Smooth muscle cell of the brain vasculature (primary cell): ENCODE results near the gene DNAJC16.
A peak's percentile ranks its signal among the peaks of the same experiment; 100 is the strongest.
"Not testable (repeated sequence)": the region's sequence is repeated elsewhere in the genome, so short reads cannot be mapped to it uniquely, and the experiment has no call there.

ENCODE experiments used
- DNase-seq: peaks from one replicate; pipeline ENCODE4 v3.0.0-alpha.2; 2012; ENCODE audit warnings: low read depth, low spot score

DNAJC16 gene

GRCh38 chr1:15579683-15580047 lies 53.0 kb downstream of the DNAJC16 start:
- no peak for DNase-seq

GRCh38 chr1:15583016-15583706 lies 56.5 kb downstream of the DNAJC16 start:
- DNase-seq: no peak

- no peak for DNase-seq
Measured at GRCh38 chr1:15584489-15585363, 58.1 kb downstream of the DNAJC16 start, which contains the start of gene AGMAT. AGMAT (minus strand) TSS chr1:15585051; CDS start chr1:15584967, 84 bp downstream.

- no peak for DNase-seq
Measured at GRCh38 chr1:15592285-15592684, 65.6 kb downstream of the DNAJC16 start.

GRCh38 chr1:15595809-15596617 lies 69.4 kb downstream of the DNAJC16 start:
- no peak for DNase-seq

- DNase-seq: no peak
Measured at GRCh38 chr1:15598436-15598835, 71.8 kb downstream of the DNAJC16 start.

GRCh38 chr1:15603050-15603965 lies 76.7 kb downstream of the DNAJC16 start:
- DNase-seq: peak; percentile 89

- not testable (repeated sequence) for DNase-seq
Measured at GRCh38 chr1:15603966-15604282, 77.3 kb downstream of the DNAJC16 start.

- not testable (repeated sequence) for DNase-seq
Measured at GRCh38 chr1:15604400-15604799, 77.8 kb downstream of the DNAJC16 start.

GRCh38 chr1:15605398-15606383 lies 79.0 kb downstream of the DNAJC16 start:
- DNase-seq: no peak

GRCh38 chr1:15609631-15610030 lies 83.0 kb downstream of the DNAJC16 start:
- DNase-seq: no peak

GRCh38 chr1:15610167-15610566 lies 83.5 kb downstream of the DNAJC16 start:
- DNase-seq: no peak

GRCh38 chr1:15616373-15617172 lies 89.9 kb downstream of the DNAJC16 start:
- no peak for DNase-seq

GRCh38 chr1:15617173-15618076 lies 90.8 kb downstream of the DNAJC16 start, which contains the start of gene DDI2:
DDI2 (plus strand) TSS chr1:15617458; CDS start chr1:15617671, 213 bp downstream.
- DNase-seq: peak; percentile 92

GRCh38 chr1:15618077-15618654 lies 91.5 kb downstream of the DNAJC16 start:
- DNase-seq: no peak

GRCh38 chr1:15618655-15619525 lies 92.2 kb downstream of the DNAJC16 start:
- no peak for DNase-seq
